Colonic mucosa (tissue), 4 donors: ENCODE results near the gene PKM. TPM values are rescaled to one million over a fixed set of nuclear protein-coding genes. Genes with fewer than 3 reads are reported as not detected.

Experiments used
- DNase-seq: peaks from one replicate; pipeline ENCODE4 v3.0.0-alpha.2; 2020
- H3K27ac ChIP-seq: fragments of 200-600 bp; one replicate; pipeline ENCODE4 v1.8.0; 2021
- H3K27me3 ChIP-seq: fragments of 200-600 bp; one replicate; pipeline ENCODE4 v1.8.0; 2021
- H3K36me3 ChIP-seq: fragments of 200-600 bp; one replicate; pipeline ENCODE4 v1.8.0; 2021
- H3K4me1 ChIP-seq: fragments of 200-600 bp; one replicate; pipeline ENCODE4 v1.8.0; 2021; ENCODE audit warnings: mild to moderate bottlenecking
- H3K4me3 ChIP-seq: fragments of 200-600 bp; one replicate; pipeline ENCODE4 v1.8.0; 2021
- H3K9ac ChIP-seq, 2 donors: one replicate each; pipeline ENCODE4 v1.7.0; 2013; ENCODE audit warnings: control low read depth in 2 of 2, low read depth in 2 of 2, low read length in 2 of 2
- H3K9me3 ChIP-seq: fragments of 200-600 bp; one replicate; pipeline ENCODE4 v1.8.0; 2021
- intact Hi-C: fragments of 100-400 bp; cut with DNase I; formaldehyde crosslinking; loops from one replicate; pipeline ENCODE4 v1.14.1; 2022
- total RNA-seq, 2 donors: library from RNA; stranded (reverse); fragmentation: NEBNext Ultra II Directional in 1 of 2; extraction: Animal tissue kit (Norgen Biotek cat#: 25700) in 1 of 2; gene quantifications; one replicate each; pipeline ENCODE4 v1.2.1, GENCODE V29; 2021
- TF ChIP-seq, protein P1 (sequence below): fragments of 200-600 bp; IDR thresholded peaks from one replicate; pipeline ENCODE4 v1.8.0; 2022; ENCODE audit warnings: antibody characterized with exemption, mild to moderate bottlenecking
- donor health status: healthy.
- donor health status: DM: no; HTN: no; CAD: no.
- donor health status: DM: no; HTN: no; CAD: no.

PKM gene
- total RNA-seq, 2 donors from 2014 or later: 769 to 946 TPM

GRCh38 chr15:72200395-72201237, 30.4 kb downstream of the PKM start:
- Histone ChIP-seq H3K27ac (no peak overlapping the region), H3K9ac (peak overlapping the region in 1 of 2 donors; percentile 9), H3K36me3 (peaks cover 60% of the 10 kb centered on the region), H3K4me3 (no peak overlapping the region), H3K27me3 (peaks cover 4% of the 10 kb centered on the region), H3K9me3 (no peaks in the 10 kb centered on the region), H3K4me1 (no peaks in the 10 kb centered on the region)
- TF ChIP-seq, protein P1, sequence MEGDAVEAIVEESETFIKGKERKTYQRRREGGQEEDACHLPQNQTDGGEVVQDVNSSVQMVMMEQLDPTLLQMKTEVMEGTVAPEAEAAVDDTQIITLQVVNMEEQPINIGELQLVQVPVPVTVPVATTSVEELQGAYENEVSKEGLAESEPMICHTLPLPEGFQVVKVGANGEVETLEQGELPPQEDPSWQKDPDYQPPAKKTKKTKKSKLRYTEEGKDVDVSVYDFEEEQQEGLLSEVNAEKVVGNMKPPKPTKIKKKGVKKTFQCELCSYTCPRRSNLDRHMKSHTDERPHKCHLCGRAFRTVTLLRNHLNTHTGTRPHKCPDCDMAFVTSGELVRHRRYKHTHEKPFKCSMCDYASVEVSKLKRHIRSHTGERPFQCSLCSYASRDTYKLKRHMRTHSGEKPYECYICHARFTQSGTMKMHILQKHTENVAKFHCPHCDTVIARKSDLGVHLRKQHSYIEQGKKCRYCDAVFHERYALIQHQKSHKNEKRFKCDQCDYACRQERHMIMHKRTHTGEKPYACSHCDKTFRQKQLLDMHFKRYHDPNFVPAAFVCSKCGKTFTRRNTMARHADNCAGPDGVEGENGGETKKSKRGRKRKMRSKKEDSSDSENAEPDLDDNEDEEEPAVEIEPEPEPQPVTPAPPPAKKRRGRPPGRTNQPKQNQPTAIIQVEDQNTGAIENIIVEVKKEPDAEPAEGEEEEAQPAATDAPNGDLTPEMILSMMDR: no peak
- DNase-seq: no peak
- intact Hi-C loops: no loop called here

- no peaks in the 10 kb centered on the region for H3K4me1 ChIP-seq
- TF ChIP-seq, protein P1: peak; percentile 96
- peak overlapping the region in 1 of 2 donors; percentile 9 for H3K9ac ChIP-seq
- no peak overlapping the region for H3K4me3 ChIP-seq
- peaks cover 4% of the 10 kb centered on the region for H3K27me3 ChIP-seq
- peak; percentile 88 for DNase-seq
- H3K9me3 ChIP-seq: no peaks in the 10 kb centered on the region
- peaks cover 52% of the 10 kb centered on the region for H3K36me3 ChIP-seq
- no peak overlapping the region for H3K27ac ChIP-seq
- intact Hi-C loops: loop anchor here (5.0 kb wide), 2 partner anchors 73 to 88 kb away; partner anchors contain the start of gene PARP6
Observed at GRCh38 chr15:72199721-72200212, 31.2 kb downstream of the PKM start.

DNA sequence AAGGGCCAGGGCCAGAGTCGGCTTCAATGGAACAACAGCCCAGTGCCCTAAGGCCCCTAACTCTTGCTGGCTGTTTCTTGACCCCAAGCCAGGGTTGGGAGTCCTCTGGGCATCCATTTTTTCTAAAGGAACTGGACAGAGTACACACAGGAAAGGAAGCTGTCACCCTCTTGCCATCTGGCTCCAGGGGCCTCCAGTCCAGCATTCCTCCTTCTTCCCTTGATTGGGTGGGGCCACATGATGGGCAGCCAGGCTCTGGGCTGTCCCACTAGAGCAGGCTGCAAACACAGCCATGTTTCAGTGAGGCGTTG, 31.8 kb downstream of the PKM start:
- Histone ChIP-seq H3K4me3 (no peak overlapping the region), H3K27ac (no peak overlapping the region), H3K9me3 (no peaks in the 10 kb centered on the region), H3K27me3 (peaks cover 4% of the 10 kb centered on the region), H3K4me1 (no peaks in the 10 kb centered on the region), H3K9ac (no peak overlapping the region), H3K36me3 (peaks cover 47% of the 10 kb centered on the region)
- TF ChIP-seq, protein P1: no peak
- DNase-seq: no peak
- intact Hi-C loops: loop anchor here (5.0 kb wide), 2 partner anchors 73 to 88 kb away; partner anchors contain the start of gene PARP6

DNA sequence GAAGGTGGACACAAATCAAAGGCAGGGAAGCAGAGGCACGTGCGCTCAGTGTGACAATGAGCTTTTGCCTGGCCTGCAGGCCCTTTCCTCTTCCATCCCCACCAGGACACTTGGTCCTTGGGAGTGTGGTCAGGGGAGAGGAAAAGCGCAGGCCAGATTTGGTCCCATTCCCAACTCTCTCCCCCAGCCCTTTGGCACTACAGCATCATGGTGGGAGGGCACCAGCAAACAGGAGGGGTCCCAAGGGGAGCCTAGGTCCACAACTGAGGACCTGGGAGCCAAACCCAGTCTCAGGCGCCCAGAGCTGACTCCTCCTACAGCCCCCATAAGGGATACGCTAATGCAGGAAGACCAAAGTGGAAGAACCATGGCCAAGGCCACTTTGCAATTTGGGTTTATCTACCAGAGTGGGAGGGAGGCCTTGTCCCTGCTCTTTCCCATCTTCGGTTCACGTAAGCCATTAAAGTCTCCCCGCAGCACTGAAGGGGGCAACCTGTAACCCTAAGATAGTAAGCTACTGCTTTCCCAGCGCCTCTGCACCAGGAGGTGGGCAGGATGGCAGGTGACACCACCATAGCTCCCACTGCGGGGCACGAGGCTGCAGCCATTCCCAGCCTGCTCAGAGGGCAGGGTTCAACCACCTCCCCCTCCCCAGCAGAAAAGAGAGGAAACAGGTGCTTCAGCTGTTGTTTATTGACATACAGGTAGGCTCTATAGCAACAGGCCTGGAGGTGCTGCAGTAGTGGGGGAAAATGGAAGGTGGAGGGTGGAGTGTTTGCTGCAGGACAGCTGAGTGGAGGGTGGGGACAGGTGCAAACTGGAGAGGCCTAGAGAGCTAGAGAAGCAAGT, 32.4 kb downstream of the PKM start:
- Histone ChIP-seq H3K27ac (no peak overlapping the region), H3K27me3 (peaks cover 4% of the 10 kb centered on the region), H3K4me1 (no peaks in the 10 kb centered on the region), H3K9me3 (no peaks in the 10 kb centered on the region), H3K36me3 (peaks cover 41% of the 10 kb centered on the region), H3K4me3 (no peak overlapping the region), H3K9ac (no peak overlapping the region)
- DNase-seq: no peak
- intact Hi-C loops: loop anchor here (5.0 kb wide), 2 partner anchors 74 to 89 kb away; partner anchors contain the start of gene PARP6
- TF ChIP-seq, protein P1: no peak
